Measurements from ENCODE around the gene KIRREL1. TPM values are rescaled to one million over a fixed set of nuclear protein-coding genes. Genes with fewer than 3 reads are reported as not detected.

KIRREL1 gene
- total RNA-seq, 4 donors from 2014 or later: 37.4 to 77.1 (median 54.6) TPM

DNA sequence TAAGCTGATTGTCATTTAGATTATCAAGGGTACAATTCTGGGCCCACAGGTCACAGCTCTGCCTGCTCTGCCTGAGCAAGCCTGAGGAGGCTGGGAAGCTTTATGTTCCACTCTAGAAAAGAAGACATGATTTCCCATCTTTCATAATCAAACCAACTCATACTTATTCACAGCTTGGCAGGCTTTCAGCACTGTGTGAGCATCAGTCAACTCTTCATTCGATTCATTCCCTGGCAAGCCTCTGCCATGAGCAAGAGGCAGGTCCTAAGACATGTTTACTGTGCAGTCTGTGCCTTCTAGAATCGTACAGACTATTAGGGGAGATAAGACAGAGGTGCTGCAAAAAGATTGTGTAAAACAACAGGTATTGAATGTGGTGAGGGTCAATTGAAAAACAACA lies 24.5 kb upstream of the KIRREL1 start:
- intact Hi-C loops (cut with DNase I): loop anchor here (2.0 kb wide), 1 partner anchor 154 kb away; no protein-coding TSS in a partner anchor
- 28% methylated on average over 2 of the region's 2 CpGs for WGBS
- no peak overlapping the region for H3K4me3 ChIP-seq

DNA sequence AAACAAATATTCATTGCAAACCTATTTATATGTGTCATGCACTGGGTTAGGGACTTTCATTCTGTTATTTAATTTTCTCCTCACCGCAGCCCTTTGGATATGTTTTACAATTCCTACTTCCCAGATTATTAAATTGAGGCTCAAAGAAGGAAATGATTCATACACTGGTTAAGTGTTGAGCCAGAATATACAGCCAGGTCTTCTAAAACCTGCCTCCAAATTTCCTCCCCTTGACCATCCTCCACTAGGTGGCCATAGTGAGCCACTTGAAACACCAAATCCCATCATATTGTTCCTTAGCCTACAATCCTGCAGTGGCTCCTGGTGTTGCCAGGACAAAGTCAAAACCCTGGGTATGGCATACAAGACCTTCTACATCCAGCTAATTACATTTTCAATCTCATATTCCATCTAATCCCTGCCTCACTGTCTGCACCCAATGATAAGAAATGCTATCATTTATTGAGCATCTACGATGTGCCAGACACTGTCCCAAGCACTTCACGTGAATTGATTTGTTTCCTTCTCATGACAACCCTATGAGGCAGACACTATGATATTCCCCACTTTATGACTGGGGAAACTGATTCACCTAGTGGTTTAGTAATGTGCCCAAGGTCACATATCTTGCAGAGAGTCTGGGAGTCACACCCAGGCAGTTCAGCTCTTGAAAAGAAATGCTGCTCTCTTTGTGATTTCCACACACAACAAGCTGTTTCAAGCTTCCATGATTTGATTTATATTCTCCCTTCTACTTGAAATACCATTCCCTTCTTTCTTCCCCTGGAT lies 23.6 kb upstream of the KIRREL1 start:
- no peaks in the 10 kb centered on the region for H3K36me3 ChIP-seq
- peaks cover 7 to 16% (median 13%) of the 10 kb centered on the region in 4 donors for H3K4me1 ChIP-seq
- intact Hi-C loops (cut with DNase I): loop anchor here (2.0 kb wide), 1 partner anchor 153 kb away; no protein-coding TSS in a partner anchor
- H3K4me3 ChIP-seq: no peak overlapping the region
- H3K27me3 ChIP-seq: no peaks in the 10 kb centered on the region
- no peaks in the 10 kb centered on the region for H3K9me3 ChIP-seq
- TF ChIP-seq POLR2A (IDR thresholded peaks at IDR 0.05; ENCODE audit: low read depth) (no peak), POLR2AphosphoS5 (IDR thresholded peaks at IDR 0.05) (no peak), EP300 (IDR thresholded peaks at IDR 0.05) (no peak)
- TF ChIP-seq, protein P1, sequence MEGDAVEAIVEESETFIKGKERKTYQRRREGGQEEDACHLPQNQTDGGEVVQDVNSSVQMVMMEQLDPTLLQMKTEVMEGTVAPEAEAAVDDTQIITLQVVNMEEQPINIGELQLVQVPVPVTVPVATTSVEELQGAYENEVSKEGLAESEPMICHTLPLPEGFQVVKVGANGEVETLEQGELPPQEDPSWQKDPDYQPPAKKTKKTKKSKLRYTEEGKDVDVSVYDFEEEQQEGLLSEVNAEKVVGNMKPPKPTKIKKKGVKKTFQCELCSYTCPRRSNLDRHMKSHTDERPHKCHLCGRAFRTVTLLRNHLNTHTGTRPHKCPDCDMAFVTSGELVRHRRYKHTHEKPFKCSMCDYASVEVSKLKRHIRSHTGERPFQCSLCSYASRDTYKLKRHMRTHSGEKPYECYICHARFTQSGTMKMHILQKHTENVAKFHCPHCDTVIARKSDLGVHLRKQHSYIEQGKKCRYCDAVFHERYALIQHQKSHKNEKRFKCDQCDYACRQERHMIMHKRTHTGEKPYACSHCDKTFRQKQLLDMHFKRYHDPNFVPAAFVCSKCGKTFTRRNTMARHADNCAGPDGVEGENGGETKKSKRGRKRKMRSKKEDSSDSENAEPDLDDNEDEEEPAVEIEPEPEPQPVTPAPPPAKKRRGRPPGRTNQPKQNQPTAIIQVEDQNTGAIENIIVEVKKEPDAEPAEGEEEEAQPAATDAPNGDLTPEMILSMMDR (IDR thresholded peaks at IDR 0.05): peak; percentile 60 to 82 (median 70)
- no peak for DNase-seq (ENCODE audit: extremely low spot score)
- WGBS: 65% methylated on average over 3 of the region's 3 CpGs
- H3K27ac ChIP-seq (replicated peaks in 1 of 4): no peak overlapping the region

More for the DNA sequence above, 24.5 kb upstream of the KIRREL1 start:
- TF ChIP-seq, protein P1 (IDR thresholded peaks at IDR 0.05): no peak
- TF ChIP-seq POLR2A (IDR thresholded peaks at IDR 0.05; ENCODE audit: low read depth) (no peak), EP300 (IDR thresholded peaks at IDR 0.05) (no peak), POLR2AphosphoS5 (IDR thresholded peaks at IDR 0.05) (no peak)
- no peaks in the 10 kb centered on the region for H3K9me3 ChIP-seq
- DNase-seq (ENCODE audit: extremely low spot score): no peak
- H3K27ac ChIP-seq (replicated peaks in 1 of 4): peak overlapping the region in 3 of 4 donors; percentile 2 to 18 (median 18)
- no peaks in the 10 kb centered on the region for H3K27me3 ChIP-seq
- H3K36me3 ChIP-seq: no peaks in the 10 kb centered on the region
- H3K4me1 ChIP-seq: peaks cover 7 to 16% (median 13%) of the 10 kb centered on the region in 4 donors

DNA sequence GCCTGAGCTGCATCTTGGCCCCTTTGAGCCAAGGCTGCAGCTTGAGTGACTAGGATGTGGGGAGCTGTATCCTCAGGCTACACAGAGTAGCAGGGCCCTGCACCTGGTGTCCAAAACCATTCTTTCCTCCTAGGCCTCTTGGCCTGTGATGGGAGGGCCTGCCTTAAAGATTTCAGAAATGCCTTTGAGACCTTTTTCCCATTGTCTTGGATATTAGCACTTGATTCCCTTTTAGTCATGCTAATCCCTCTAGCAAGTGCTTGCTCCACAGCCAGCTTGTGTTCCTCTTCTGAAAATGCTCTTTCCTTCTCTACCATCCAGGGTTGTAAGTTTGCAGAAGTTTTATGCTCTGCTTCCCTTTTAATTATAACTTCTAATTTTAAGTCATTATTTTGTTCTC lies 21.7 kb upstream of the KIRREL1 start:
- Histone ChIP-seq H3K4me1 (peaks cover 7 to 16% (median 13%) of the 10 kb centered on the region in 4 donors), H3K4me3 (no peak overlapping the region), H3K27me3 (peaks cover 0 to 4% (median 0%) of the 10 kb centered on the region in 4 donors), H3K36me3 (no peaks in the 10 kb centered on the region), H3K9me3 (no peaks in the 10 kb centered on the region), H3K27ac (replicated peaks in 1 of 4) (no peak overlapping the region)
- intact Hi-C loops (cut with DNase I): no loop called here
- TF ChIP-seq POLR2AphosphoS5 (IDR thresholded peaks at IDR 0.05) (no peak), EP300 (IDR thresholded peaks at IDR 0.05) (no peak), POLR2A (IDR thresholded peaks at IDR 0.05; ENCODE audit: low read depth) (no peak)
- TF ChIP-seq, protein P1 (IDR thresholded peaks at IDR 0.05): no peak
- DNase-seq (ENCODE audit: extremely low spot score): no peak

DNA sequence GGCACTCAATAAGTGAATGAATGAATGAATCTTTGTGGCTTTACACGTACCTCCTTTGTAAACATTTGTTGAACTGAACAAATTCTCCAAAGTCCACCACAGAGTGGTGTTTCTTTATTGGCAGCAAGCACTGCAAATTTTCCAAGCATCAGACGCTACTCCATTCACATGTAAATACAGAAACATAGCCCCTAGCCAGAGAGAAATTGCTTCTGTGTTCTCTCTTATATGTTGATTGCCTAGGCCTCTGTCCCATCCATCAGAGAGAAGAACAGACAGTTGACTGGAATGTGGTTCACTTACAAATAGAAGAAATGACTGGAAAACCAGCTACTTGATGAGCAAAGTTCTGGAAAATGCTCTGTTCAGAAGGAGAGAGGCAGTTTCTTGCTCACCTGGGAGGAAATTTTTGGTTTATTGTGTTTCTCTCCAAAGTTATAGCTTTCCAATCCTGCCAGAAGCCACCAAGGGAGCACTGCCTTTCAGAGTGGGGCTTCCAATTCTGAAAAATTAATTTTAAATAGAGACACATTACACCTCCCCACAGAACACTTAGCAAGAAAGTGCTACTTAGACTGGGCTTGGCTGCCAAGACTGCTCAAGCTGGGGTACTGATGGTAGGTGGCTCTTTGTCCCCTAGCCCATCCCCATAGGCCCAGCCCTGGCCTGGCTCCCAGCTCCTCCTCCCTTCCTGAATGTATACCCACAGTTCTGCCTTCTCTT lies 18.1 kb upstream of the KIRREL1 start:
- no peak for DNase-seq (ENCODE audit: extremely low spot score)
- Histone ChIP-seq H3K27ac (replicated peaks in 1 of 4) (no peak overlapping the region), H3K27me3 (peaks cover 0 to 29% (median 0%) of the 10 kb centered on the region in 4 donors), H3K9me3 (no peaks in the 10 kb centered on the region), H3K36me3 (no peaks in the 10 kb centered on the region), H3K4me1 (peaks cover 0 to 15% (median 9%) of the 10 kb centered on the region in 4 donors), H3K4me3 (no peak overlapping the region)
- WGBS: 74% methylated on average over 2 of the region's 2 CpGs
- intact Hi-C loops (cut with DNase I): no loop called here
- no peak for TF ChIP-seq POLR2A (IDR thresholded peaks at IDR 0.05; ENCODE audit: low read depth)
- no peak for TF ChIP-seq EP300 (IDR thresholded peaks at IDR 0.05)
- no peak for TF ChIP-seq POLR2AphosphoS5 (IDR thresholded peaks at IDR 0.05)
- TF ChIP-seq, protein P1 (IDR thresholded peaks at IDR 0.05): no peak

Measured in esophagus muscularis mucosa (tissue), 4 donors.